ENCODE results near the gene FAM118B.
A peak's percentile ranks its signal among the peaks of the same experiment; 100 is the strongest.
"Not testable (repeated sequence)": the region's sequence is repeated elsewhere in the genome, so short reads cannot be mapped to it uniquely, and the experiment has no call there.

FAM118B gene

GRCh38 chr11:126224647-126225294 is 13.2 kb downstream of the FAM118B start:
- no peak for DNase-seq

DNA sequence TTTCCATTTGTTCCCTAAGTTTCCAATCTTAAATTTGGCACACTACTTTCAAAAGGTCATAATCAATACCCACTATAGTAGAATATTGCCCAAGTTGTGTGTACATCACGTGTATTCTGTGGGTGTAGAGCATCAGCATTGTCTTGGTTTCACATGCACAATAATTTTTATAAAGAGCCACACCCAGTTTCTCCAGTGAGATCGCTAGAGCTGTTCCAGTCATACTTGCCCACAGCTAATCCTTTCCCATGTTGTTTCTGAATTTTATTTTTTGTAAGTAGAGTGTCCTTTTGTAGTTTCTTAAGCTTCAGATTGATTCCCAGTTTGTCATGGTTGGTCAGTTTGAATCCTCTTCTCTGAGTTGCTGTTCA is 13.7 kb downstream of the FAM118B start:
- no peak for DNase-seq

GRCh38 chr11:126226334-126227084 is 14.9 kb downstream of the FAM118B start:
- no peak for DNase-seq

GRCh38 chr11:126229858-126230540 is 18.4 kb downstream of the FAM118B start:
- no peak for DNase-seq

DNA sequence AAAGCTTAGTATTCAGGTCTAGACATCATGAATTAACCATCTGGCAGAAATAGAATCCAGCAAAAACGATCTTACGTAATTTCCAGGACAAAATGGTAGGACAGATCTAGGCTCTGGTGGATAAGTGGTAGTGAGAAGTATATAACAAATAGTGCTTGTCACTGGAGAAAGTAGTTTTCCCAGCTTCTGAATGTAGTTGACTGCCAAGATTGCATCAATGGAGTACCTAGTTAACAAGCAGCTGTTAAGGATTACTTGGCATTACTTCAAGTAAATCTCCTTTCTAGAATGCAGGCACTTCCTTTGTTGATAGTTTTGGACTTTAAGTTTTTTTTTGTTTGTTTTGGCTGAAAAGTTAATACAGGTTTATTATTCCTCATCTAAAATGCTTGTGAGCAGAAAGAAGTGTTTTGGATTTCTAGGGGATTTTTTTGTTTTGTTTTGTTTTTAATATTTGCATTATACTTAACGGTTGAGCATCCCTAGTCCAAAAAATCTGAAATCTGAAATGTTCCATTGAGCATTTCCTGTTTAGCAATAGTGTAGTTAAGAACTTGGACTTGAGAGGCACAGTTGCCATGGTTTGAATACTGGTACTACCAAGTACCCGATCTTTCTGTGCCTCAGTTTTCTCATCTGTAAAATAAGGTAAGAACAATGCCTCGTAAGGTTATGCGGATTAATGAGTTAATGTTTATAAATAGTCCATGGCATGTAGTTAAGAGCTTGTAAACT is 20.3 kb downstream of the FAM118B start:
- DNase-seq: no peak

DNA sequence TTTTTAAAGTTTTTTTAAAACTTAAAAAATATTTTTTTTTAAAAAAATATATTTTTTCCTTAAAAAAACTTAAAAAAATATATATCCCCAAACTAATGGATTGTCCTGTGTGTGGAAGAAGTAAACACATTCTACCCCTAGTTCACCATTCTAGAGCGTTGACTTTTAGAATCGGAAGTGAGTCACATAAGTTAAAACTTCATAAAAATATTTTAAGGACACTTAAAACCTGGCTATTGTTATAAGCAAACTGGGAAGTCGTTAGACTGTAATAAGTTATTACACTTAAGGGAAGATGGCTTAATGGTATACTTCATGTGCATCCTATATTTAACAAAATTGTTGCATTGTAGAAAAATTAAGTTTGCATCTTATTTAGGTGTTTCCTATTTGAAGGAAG is 21.1 kb downstream of the FAM118B start:
- DNase-seq: no peak

DNA sequence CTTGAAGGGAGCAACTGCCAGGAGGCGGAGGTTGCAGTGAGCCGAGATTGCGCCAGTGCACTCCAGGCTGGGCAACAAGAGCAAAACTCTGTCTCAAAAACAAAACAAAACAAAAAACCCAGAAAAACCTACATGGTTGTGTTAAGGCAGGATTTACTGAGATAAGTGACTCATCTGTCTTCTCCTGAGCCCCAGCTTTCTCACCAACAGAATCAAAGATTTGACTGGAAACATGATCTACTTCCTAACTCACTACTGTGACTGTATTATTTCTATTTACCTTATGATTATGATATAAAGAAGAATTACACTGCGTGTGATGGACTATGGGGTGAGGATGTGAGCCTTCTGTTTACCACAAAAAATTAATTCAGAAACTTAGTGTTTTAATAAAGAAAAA is 21.8 kb downstream of the FAM118B start:
- DNase-seq: no peak

DNA sequence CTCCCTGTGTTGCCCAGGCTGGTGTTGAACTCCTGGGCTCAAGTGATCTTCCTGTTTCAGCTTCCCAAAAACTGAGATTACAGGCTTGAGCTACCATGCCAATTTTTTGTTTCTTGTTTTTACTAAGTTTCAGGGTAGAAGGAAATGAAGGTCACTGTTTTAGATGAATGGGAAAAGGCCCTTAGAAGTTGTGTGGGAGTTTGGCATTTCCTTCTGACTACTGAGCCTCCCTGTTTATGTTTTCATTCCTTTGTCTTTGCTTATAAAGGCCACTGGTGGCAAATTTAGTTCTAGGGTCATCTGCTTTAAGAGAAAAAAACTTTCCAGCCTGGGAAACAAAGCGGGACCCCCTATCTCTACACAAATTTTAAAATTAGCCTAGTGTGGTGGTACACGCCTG is 35.1 kb downstream of the FAM118B start:
- DNase-seq: no peak

DNA sequence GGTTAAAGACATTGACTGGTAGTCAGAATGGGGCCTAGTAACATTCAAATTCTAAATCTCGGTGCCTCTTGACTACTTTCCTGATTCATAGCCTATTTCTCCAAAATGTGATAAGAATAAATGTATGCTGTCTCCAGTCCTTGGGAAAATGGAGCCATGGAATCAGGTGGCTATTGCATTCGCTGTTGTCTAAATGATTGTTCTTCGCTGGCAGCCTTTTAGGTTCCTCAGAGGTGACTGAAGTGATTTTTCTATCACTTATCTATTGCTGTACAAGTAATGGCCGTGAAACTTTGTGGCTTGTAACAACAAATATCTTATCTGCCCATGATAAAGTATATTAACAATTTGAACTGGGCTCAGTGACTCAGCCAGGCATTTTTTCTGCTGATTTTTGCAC is 41.7 kb downstream of the FAM118B start:
- DNase-seq: no peak

- DNase-seq: no peak
These were observed 43.2 kb downstream of the FAM118B start for GRCh38 chr11:126254819-126255218.

DNA sequence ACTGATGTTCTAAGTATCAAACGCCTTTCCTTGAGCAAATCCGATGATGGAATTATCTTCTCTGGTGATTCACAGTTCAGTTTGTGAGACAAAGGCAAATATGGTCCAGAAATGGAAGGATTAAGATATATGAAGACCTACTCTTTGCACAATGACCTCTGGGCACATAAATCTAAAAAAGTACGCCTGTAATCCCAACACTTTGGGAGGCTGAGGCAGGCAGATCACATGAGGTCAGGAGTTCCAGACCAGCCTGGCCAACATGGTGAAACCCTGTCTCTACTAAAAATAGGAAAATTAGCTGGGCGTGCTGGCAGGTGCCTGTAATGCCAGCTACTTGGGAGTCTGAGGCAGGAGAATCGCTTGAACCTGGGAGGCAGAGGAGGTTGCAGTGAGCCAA is 43.9 kb downstream of the FAM118B start:
- DNase-seq: not testable (repeated sequence)

DNA sequence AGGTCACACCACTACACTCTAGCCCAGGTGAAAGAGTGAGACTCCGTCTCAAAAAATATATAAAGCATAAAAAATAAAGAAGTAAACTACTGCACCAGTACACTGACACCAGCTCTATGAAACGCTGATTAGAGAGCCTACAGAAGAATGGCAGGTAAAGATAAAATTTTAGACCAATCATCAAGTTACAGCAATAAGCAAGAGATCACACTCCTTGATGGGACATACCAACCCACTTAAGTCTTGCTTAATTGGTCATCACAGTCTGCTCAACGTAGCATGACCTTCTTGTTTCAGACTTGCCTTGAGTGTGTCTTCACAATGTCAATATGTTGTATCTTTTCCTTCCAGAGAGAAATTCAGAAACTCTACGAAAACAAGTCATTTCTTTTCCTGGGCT is 44.6 kb downstream of the FAM118B start:
- DNase-seq: no peak

DNA sequence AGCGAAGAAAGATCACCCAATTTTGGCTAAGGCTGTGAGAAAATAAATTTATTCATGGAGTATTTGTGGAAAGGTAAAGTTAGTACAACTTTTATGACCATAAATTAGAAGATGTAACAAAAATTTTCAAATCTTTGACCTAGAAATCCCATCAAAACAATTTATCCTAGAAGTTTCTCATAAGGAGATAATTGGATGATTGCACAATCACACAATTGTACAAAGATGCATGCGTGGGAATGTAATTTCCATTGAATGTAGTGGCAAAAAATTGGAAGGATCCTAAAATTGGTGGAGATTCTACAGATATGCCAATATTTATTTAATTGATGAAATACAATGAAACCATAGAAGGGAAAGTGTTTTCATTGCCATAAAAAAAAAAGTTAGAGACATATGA is 45.6 kb downstream of the FAM118B start:
- DNase-seq: no peak

GRCh38 chr11:126257764-126258163 is 46.2 kb downstream of the FAM118B start:
- DNase-seq: no peak

DNA sequence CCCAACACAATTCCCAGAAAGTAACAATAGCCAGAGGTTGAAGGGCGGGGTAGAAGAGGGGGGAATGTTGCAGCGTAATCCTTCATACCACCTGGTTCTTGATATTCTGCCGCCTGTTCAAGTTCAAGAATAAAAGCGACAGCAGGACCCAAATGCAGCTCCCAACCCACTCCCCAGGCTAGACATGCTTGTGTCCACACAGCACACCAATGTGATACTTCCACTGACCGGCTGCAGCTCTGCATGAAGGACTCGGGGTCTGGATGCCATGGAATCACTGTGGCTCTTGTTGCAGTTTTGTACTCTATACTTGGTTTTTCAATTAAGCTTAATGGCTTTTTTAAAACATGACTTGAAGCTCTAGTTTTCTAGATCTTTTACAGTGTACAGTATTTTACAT is 50.6 kb downstream of the FAM118B start:
- DNase-seq: no peak

GRCh38 chr11:126263489-126263888 is 51.9 kb downstream of the FAM118B start:
- no peak for DNase-seq

DNA sequence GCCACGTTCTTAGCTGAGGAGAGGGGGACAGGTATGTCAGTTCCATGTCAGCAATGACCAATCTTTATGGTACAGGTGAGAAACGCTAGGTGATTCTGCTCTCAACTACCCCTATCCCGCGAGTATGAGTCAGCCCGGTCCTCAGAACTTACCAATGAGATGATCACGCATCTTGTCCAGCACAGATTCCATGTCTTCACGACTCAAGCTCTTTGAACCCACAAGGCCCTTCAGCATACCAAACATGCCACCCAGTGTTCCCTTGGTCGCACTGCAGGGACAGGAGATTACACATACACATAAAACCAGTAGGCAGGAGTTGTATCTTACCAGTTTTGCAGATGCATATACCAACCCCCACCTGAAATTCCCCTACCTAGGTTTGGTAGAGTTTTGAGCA is 54.2 kb downstream of the FAM118B start:
- no peak for DNase-seq

DNA sequence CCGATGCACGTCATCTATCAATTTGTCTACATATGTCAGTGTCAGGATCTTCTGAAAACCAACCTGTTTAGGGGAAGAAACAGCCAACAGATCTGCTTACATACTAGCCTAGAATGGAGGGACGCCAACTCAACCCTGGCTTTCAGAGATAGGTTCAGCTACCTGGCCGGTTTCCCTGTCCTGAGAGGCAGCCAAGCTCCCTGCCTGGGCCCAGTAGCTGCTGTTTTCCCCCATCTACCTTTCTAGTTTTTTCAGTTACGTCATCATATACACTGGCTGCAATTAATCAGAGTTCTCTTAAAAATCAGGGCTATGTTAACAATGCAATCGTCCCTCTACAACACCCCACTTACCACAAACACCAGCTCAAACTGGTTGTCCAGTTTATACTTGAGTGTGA is 56.1 kb downstream of the FAM118B start:
- no peak for DNase-seq

DNA sequence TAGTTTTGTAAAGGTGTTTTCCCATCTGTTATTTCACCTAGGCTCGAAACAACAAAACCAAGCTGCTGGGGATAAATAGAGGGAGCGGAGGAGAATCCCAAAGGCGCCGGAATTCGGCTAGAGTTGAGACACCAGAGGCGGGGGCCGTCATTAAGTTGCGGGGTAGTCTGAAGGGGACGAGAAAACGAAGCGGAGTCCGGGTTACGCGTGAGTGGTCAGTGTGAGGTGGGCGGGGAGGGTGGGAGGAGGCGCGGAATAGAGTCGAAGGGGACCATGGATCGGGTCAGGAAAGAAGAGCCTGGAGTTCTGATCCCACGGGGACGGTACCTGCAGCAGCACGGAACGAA is 56.8 kb downstream of the FAM118B start:
- peak; percentile 64 for DNase-seq

- peak; percentile 99 for DNase-seq
These were observed 57.4 kb downstream of the FAM118B start, which contains the start of the genes FOXRED1 and SRPRA for GRCh38 chr11:126268708-126269579. TSS of gene FOXRED1 (plus strand) at chr11:126269154. CDS start at chr11:126269207, 53 bp downstream. TSS of gene SRPRA (minus strand) at chr11:126268895. CDS start at chr11:126268804, 91 bp downstream.

DNA sequence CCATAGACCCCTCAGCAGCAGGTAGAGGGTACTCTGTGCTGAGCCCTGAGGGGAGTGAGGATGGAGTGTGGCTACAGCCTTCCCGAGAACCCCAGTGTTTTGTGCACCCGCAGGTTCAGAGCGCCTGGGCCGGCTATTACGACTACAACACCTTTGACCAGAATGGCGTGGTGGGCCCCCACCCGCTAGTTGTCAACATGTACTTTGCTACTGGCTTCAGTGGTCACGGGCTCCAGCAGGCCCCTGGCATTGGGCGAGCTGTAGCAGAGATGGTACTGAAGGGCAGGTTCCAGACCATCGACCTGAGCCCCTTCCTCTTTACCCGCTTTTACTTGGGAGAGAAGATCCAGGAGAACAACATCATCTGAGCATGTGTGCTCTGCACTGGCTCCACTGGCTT is 65.7 kb downstream of the FAM118B start:
- no peak for DNase-seq

- DNase-seq: peak; percentile 41
These were observed 66.2 kb downstream of the FAM118B start for GRCh38 chr11:126277780-126278179.
